ENCODE results near the gene HOXD12.

Gene HOXD12

DNA sequence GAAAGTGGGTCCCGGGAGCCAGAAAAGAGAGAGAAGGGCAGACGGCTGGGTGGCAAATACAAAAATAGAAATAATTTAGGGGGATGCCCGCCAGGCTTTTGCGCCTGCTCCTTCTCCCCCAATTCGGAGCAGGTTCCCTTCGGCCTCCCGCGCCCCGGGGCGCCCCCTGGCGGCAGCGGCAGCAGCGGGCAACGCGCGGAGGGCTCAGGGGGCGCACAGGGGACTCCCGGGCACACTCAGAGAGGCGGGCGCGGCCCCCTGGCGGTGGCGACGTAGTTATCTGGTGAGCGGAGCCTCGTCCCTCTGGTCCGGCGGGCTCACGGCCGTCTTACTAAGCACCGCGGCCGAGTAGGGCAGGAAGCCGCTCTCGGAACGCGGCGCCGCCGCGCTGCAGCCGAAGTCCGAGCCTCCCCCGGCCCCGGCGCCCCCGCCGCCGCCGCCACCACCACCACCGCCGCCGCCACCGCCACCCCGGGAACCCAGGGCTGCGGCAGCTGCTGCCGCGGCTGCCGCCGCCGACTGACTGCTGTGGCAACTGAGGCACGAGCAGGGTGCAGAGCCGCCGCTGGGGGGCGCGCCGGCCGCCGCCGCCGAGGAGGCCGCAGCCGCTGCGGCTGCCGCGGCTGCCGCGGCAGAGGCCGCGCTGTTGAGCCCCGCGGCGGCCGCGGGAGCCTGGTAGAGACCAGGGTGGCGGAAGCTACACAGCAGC lies 19.6 kb upstream of the HOXD12 start:
- intact Hi-C loops (cut with DNase I) = no loop called here
- peak in 4 of 42 donors; percentile 0 to 41 (median 20) for DNase-seq

DNA sequence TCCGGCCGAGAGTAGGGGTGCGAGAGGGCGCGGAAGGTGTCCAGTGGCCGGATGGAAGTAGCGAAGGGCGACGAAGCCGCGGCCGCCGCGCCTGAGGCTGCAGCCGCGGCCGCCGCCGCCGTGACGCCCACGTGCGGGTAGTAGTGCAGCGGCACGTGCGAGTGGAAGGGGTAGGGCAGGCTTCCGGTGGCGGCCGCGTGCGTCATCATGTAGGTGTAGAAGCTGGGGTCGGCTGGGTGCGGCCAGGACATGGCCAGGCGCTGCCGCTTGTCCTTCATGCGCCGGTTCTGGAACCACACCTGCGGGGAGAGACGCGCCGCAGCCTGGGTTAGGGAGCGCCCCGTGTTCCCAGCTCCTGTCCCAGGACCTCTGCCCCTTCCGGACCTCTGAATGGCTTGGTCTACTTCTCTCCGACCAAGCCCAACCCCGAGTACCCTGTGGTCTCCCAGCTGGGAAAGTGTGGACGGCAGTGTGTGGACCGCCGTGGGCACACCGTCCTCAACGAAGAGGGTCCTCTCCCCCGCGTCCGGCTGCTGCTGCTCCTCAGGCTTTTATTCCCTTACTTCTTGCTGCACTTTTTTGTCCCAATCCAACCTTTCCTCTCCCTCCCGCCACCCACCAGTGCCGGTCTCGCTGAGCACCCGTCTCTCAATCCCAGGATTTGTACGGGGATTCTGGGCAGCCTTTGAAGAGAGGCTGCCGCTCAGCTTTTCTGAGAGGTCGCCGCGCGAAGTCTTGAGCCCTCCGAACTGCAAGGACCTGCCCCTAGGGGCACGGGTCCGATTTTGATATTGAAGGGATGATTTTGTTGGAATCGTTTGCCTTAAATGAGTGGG lies 18.8 kb upstream of the HOXD12 start:
- intact Hi-C loops (cut with DNase I) = no loop called here
- DNase-seq = peak in 5 of 42 donors; percentile 0 to 36 (median 25)

DNA sequence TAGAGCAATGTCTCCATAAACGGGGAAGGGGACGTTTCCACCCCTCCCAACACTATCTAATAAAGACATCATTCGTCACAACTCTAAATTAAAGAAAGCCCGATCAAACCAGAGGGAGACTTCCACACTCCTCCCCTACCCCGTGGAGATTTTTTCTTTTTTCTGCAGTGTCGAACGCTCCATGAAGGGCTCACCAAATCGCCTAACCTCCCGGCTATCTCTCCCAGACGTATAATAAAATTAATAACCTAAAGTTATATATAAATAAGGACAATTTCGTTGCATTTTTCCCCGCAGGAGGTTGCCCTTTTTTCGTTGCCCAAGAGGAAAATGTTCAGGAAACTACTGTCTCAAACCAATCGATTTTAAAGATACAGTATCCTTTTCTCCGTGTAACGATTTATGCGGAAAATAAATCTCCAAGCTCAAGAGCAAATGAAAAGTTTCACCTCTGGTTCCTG lies 18.2 kb upstream of the HOXD12 start:
- intact Hi-C loops (cut with DNase I) = no loop called here

DNA sequence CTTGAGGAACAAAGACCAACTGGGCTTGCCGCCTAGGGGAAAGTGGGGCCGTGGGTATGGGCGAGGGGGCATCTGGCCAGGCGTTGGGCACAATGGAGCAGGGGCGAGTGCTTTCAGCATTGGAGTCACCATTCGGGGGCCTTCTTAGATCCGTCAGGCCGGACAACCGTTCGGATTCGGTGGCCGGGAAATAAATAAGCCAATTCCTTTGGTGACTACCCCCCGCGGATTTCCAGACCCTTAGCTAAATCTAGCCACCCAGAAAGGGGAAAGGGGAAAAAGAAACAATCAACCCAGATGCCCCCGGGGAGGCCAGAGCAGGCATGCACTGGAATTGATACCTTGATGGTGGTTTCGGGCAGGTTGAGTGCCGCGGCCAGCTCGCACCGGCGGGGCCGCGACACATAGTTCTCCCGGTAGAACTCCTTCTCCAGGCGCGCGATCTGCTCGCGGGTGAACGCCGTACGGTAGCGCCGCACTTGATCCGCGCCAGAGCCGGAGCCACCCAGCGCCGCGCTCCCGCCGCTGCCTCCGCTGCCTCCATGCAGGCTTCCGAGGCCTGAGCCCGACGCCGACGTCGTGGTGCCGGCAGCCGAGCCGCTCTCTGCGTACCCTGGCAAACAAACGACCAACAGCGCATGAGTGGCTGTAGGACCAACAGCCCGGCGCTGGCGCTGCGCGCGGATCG lies 17.6 kb upstream of the HOXD12 start:
- peak in 5 of 42 donors; percentile 0 to 36 (median 23) for DNase-seq
- intact Hi-C loops (cut with DNase I) = no loop called here

More for the DNA sequence above, 18.2 kb upstream of the HOXD12 start:
- peak in 1 of 42 donors; percentile 0 for DNase-seq

DNA sequence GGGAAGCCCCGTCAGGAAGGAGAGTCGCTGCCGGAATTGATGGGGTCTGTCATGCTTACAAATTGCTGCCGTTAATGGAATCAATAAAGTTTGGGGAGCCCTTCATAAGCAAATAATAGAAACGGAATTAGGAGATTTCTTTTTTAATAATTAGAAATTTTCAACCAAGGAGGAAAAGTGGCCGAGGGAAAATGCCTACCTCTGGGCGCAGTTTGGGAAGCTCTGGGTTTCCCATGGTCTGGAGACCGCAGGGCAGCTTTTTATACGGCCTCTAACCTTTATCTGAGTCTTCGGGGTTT lies 17.1 kb upstream of the HOXD12 start:
- intact Hi-C loops (cut with DNase I) = no loop called here
- peak in 1 of 42 donors; percentile 3 for DNase-seq

DNA sequence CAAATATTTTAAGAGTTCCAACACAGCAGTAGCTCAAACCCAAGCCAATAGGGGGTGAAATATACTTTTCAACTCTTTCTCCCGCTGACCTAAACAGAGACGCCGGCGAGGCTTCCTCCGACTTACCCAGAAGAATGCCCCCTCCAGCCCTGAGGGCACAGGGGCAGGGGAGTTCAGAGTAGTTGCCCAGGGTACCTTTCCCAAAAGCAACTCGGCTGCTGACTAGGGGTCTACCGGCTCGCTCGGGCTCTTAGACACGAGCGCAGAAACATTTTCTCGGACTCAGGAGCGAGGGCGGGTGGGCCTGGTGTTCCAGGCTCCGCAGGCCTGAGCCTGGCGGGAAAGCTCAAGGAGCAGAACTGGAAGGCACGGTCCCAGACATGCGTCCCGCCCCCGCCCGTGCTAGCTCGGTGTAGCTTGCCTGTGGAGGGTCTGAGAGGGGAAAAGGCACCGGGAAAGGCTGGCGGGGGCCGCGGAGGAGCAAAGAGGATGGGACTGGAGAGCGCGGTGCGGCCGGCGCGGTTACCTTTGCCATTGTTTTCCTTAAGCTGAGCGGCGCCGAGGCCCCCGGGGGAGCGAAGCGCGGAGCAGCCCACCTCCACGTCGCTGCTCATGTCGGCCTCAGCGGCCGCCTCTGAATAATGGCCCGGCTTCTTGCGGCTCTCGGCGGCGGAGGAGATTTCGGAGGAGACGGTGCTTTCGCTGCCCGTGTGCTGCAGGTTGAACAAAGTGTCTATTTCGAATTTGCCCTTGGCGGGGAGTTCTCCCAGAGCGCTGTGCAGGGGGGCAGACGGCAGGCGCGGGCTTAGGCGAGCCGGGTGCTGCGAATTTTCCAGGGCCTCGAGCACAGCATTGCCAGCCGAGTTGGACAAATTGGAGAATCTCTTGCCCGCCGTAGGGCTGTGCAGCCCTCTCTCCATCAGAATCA lies 16.5 kb upstream of the HOXD12 start:
- intact Hi-C loops (cut with DNase I) = no loop called here
- DNase-seq = peak in 2 of 42 donors; percentile 5 to 36

DNA sequence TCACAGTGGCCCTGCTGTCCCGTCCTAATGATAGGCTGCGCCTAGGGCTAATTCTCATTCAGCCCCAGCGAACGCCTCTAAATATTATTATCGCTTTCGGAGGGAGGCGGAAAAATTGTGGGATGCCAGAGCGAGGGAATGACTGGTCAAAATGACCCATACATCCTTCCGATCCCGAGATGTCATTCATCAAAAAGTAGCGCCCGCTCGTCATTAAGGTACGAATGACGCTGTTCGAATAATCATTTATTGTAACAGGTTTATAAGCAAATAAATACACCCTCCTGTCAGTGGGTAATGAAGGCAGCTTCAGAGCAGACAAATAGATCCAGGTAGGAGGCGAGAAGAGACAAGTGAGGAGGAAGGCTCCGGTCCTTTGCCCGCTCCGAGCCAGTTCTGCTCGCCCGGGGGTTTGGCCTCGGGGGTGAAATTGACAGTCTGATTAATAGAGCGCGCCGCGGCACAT lies 15.8 kb upstream of the HOXD12 start, which contains the start of gene EVX2:
Gene EVX2 (minus strand): TSS at position 167 of the 466 bp plus-strand sequence. CDS start 186 bp downstream, outside the sequence.
- intact Hi-C loops (cut with DNase I) = no loop called here
- DNase-seq = peak in 2 of 42 donors; percentile 7 to 31

DNA sequence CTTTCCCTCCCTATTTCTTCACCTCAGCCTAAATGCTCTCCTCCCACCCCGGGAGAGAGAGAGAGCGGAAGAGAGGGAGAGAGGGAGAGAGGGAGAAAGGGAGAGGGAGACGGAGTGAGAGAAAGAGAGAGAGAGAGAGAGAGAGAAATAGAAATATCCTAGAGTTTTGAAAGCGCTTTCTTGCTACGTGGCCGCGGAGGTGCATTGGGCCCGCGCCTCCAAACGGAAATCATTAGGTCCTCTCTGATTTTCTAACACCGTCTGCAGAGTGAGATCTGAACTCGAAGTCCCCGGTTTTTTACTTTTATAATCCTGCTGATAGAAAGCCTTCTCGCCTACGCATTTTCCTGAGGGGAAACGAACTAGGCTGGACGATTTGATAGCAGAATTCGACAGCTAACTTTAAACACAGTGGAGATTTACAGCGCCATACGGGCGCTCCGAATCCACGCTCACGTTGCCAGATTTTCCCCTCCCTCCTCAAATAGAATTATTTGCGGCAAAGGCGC lies 14.9 kb upstream of the HOXD12 start:
- peak in 1 of 42 donors; percentile 3 for DNase-seq
- intact Hi-C loops (cut with DNase I) = loop anchor here (5.0 kb wide), 1 partner anchor 397 kb away; no protein-coding TSS in a partner anchor

DNA sequence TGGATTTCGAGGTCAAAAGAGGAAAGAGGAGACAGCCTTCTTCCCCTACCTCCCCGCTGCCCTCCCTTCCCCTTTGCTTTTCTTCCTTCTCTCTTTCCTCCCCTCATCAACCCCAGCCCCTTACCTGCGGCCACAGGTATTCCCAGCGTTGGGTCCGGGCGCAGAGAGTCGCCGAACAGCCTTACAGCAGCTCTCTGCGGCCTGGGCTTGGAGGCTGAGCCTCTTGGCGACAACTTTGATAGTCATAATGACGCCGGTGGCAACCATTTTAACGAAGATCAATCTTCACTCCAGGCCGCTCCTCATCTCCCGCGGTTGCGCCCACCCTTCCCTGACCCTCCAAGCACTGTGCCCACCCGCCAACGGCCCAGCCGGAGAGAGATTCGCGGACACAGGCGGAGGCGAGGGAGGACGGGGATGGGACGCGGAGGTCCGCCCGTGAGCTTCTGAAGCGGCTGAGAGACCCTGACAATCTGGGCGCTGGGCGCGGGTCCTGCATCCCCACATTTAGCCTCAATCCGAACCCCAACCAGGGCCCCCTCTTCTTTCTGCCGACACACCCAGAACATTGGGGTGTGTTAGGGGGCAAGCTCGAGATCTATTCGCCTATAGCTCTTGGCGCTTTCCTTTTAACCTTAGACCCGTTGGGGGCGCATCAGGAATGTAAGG lies 14.3 kb upstream of the HOXD12 start:
- peak in 4 of 42 donors; percentile 5 to 24 (median 8) for DNase-seq
- intact Hi-C loops (cut with DNase I) = loop anchor here (5.0 kb wide), 1 partner anchor 398 kb away; no protein-coding TSS in a partner anchor

DNA sequence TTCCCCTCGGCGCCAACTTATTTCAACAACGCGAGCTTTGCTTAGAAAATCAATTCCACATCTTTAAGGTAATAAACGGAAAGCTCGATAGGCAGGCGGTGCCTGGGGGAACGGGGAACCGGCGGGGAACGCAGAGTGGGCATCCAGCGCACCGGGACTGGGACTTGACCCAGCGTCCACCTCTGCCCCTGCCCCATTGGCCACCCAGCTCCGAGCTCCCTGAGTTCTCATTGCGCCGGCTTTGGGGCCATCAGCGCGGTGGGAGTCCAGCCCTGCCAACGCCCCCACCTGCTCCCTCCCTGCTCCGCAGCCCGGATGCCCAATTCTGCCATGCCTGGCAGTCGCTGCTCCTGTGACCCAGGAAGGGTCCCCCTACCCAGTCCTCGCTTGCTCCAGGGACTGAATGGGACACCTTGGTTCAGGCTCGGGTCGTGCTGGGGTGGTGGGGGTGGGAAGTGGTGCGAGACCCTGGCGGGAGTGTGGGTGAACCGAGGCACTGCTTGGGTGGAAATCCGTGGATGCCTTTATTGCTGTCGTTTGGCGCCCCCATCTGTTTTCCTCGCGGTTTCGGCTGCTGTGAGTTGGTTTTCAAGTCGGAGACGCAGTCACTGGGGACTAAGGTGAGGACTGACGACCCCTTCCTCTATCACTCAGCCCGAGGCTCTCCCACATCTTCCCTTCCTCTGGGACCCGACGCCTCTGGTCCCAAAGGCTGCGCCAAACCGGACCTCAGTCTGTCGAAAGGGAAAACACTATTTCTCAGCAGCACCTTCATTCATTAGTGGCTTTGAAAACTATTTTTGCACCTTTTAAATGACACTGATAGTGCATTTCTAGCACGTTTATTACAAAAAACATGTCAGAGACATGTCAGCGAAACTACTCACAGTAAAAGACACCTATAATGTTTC lies 13.5 kb upstream of the HOXD12 start:
- intact Hi-C loops (cut with DNase I) = loop anchor here (5.0 kb wide), 1 partner anchor 399 kb away; no protein-coding TSS in a partner anchor
- DNase-seq = peak; percentile 30 to 82 (median 68)

DNA sequence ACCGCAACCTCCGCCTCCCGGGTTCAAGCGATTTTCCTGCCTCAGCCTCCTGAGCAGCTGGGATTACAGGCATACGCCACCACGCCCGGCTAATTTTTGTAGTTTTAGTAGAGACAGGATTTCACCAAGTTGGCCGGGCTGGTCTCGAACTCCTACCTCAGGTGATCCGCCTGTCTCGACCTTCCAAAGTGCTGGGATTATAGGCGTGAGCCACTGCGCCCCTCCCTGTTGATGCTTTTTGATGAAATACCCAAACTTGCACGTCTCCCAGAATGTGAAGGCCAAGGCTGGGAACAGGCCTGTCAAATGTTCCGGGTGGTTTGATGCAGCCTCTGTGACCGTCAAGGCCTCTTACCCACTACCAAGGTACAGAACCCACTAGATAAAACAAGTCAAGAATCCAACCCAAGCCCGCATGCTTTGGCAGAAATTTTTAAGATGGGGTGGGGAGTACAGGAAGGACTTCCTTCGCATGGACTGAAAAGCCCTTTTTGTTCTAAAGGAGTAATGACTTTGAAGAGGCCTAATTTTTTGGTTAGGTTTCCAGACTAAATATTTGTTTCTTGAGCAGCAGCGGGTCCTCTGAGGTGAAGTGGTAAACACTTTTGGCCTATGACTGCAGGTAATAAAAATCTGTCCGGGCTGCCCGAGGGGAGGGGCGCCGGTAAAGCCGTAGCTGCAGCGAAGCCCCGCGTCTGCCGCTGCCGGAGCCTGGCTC lies 12.1 kb upstream of the HOXD12 start:
- peak in 2 of 42 donors; percentile 3 to 27 for DNase-seq
- intact Hi-C loops (cut with DNase I) = loop anchor here (5.0 kb wide), 1 partner anchor 400 kb away; no protein-coding TSS in a partner anchor

DNA sequence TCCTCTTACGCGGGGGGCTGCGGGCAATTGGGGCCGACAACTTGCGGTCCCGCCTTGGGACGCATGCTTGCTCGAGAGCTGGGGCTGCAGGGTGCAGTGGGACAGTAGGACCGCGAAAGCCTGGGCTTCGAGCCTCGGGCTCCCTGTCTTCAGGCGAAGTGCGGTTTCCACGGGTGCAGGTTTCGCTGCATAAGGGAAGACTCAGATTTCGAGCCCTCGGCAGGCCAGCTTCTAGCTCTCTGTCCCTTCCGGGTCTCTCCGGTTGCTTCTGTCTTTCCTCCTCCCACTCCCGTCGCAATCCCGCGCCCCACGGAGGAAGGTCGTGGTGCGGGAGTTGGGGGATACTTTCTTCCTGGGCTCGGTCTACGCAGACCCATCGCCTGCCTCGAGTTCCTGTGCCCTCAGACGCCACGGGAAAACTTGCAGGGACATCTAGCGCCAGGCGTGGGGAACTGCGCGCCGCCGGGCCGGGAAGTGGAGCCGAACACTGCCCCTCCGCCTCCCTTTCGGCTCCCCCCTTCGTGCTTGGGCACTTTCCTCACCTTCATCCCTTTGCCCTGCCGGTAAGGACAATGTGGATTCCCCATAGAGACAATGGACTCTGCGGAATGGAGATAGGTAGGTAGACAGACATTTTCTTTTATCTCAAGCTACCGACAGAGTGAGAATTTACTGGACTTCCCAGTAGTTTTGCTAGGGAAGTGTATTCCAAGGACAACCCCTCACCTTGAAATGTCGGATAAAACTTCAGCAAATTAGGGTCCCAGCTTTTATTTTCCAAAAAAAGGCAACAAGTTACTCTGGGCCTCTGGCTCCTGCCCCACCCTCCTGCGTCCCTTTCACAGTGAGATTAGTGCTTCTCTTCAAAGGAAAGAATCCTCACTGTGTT lies 11.3 kb upstream of the HOXD12 start:
- DNase-seq = peak in 40 of 42 donors; percentile 20 to 78 (median 54)
- intact Hi-C loops (cut with DNase I) = loop anchor here (5.0 kb wide), 1 partner anchor 401 kb away; no protein-coding TSS in a partner anchor

DNA sequence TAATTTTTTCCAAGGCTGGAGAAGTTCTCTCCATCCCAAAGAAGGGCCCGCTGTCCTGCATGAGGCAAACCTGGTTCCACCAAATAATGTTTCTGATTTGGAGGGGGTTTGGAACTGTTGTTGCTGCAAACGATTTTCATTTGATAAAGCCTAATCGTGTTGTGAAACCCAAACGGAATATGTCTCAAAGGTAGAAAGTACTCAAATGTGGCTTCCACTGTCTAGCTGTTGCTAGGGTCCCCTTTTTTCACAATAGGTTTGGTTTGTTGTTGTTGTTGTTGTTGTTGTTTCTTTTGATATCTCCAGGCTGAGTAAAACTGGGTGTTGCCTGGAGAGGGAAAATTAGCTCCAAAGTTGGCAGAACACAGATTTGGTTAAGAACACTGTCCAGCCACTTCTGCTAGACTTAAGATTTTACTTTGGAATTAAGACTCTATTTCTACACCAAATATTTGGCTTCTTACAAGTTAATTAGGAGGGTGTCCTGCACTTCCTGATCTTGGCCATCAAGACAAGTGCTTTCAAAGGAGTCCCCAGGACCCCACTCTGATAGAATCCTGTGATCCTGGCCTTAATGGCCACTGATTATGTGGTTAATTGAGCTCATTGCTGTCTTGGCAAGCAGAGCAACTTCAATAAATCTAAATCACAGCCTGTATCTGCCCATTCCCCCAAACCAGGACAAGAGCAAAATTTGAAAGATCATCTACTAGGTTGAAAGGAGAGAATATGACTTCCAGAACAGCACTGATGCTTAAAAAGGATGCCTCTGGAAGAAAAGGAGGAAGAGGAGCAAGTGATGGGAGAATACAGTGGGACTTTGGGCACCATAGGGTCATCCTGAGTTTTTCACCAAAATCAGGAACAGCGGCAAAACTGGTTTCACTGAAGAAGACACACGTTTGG lies 10.4 kb upstream of the HOXD12 start:
- intact Hi-C loops (cut with DNase I) = loop anchor here (5.0 kb wide), 1 partner anchor 402 kb away; no protein-coding TSS in a partner anchor
- DNase-seq = peak in 2 of 42 donors; percentile 1 to 9

Data from head of caudate nucleus (tissue), 42 donors.